GM19043 (cell line): ENCODE data around the gene LCE1A.

Source experiments
- ATAC-seq: cut with Tn5 transposase; IDR thresholded peaks from one replicate; pipeline ENCODE4 v1.9.1; 2021; ENCODE audit warnings: low read depth; ENCODE audit not compliant: unreplicated experiment

LCE1A gene

GRCh38 chr1:152869808-152870419, 42.6 kb downstream of the LCE1A start:
- ATAC-seq: peak; percentile 89

- ATAC-seq: no peak
These were observed 43.8 kb downstream of the LCE1A start for GRCh38 chr1:152870831-152871730.

GRCh38 chr1:152871731-152872126, 44.5 kb downstream of the LCE1A start:
- ATAC-seq: no peak

- ATAC-seq: no peak
These were observed 46.2 kb downstream of the LCE1A start for GRCh38 chr1:152873495-152873894.

GRCh38 chr1:152876827-152877226, 49.6 kb downstream of the LCE1A start:
- no peak for ATAC-seq
